Thymus (tissue), 11 donors: ENCODE results near the gene DCHS2. TPM values are rescaled to one million over a fixed set of nuclear protein-coding genes. Genes with fewer than 3 reads are reported as not detected.

ENCODE experiments used
- DNase-seq, 9 donors: peaks; one replicate each; pipeline ENCODE4 v3.0.0-alpha.2; 2013; ENCODE audit warnings: low spot score in 9 of 9, low read depth in 6 of 9, missing footprints in 1 of 9
- H3K27ac ChIP-seq, 2 donors: one replicate each; pipeline ENCODE4 v1.5.1; 2013; ENCODE audit warnings: control low read depth in 1 of 2, low read depth in 1 of 2, low read length in 1 of 2, mild to moderate bottlenecking in 1 of 2, moderate library complexity in 1 of 2
- H3K27me3 ChIP-seq, 2 donors: one replicate each; pipeline ENCODE4 v1.5.1; 2013; ENCODE audit warnings: low read length in 1 of 2; ENCODE audit not compliant: control insufficient read depth in 2 of 2, insufficient read depth in 1 of 2
- H3K36me3 ChIP-seq, 2 donors: one replicate each; pipeline ENCODE4 v1.5.1; 2013; ENCODE audit warnings: low read length in 1 of 2, mild to moderate bottlenecking in 1 of 2, moderate library complexity in 1 of 2; ENCODE audit not compliant: control insufficient read depth in 2 of 2, insufficient read depth in 2 of 2
- H3K4me1 ChIP-seq, 2 donors: one replicate each; pipeline ENCODE4 v1.5.1; 2013; ENCODE audit warnings: low read length in 2 of 2; ENCODE audit not compliant: control insufficient read depth in 2 of 2, insufficient read depth in 2 of 2
- H3K4me3 ChIP-seq, 2 donors: one replicate each; pipeline ENCODE4 v1.5.1; 2013; ENCODE audit warnings: low read length in 2 of 2, control low read depth in 1 of 2, mild to moderate bottlenecking in 1 of 2
- H3K9me3 ChIP-seq, 2 donors: one replicate each; pipeline ENCODE4 v1.5.1; 2013; ENCODE audit warnings: low read length in 1 of 2, mild to moderate bottlenecking in 1 of 2; ENCODE audit not compliant: control insufficient read depth in 2 of 2, insufficient read depth in 1 of 2
- WGBS: extraction: QIAGEN DNeasy Blood & Tissue Kit; methylation state at CpG from one replicate; pipeline ENCODE4 v1.1.7; 2013; 5-methylcytosine and 5-hydroxymethylcytosine counted together
- polyA plus RNA-seq: library from polyadenylated mRNA; stranded (reverse); fragments of 200-250 nt; gene quantifications from one replicate; pipeline ENCODE4 v1.2.3, GENCODE V29; 2013
- total RNA-seq: library from RNA; stranded (reverse); fragments of 120-200 nt; gene quantifications from one replicate; pipeline ENCODE4 v1.2.4, GENCODE V29; 2013
- donor health status: healthy.

DCHS2 gene
- total and polyA plus RNA-seq, 2 donors, result 0.07 to 0.19 TPM

GRCh38 chr4:154341448-154341847 is 150.2 kb downstream of the DCHS2 start:
- no peak overlapping the region for H3K4me3 ChIP-seq
- no peaks in the 10 kb centered on the region for H3K27me3 ChIP-seq
- 98% methylated on average over 3 of the region's 3 CpGs for WGBS
- H3K27ac ChIP-seq, result no peak overlapping the region
- DNase-seq, result no peak
- H3K9me3 ChIP-seq, result no peaks in the 10 kb centered on the region
- H3K4me1 ChIP-seq, result no peaks in the 10 kb centered on the region
- no peaks in the 10 kb centered on the region for H3K36me3 ChIP-seq

GRCh38 chr4:154335588-154335987 is 156.0 kb downstream of the DCHS2 start:
- WGBS, result 97% methylated on average over 2 of the region's 2 CpGs
- Histone ChIP-seq H3K36me3 (no peaks in the 10 kb centered on the region), H3K27me3 (peaks cover 0 to 20% of the 10 kb centered on the region in 2 donors), H3K4me3 (no peak overlapping the region), H3K4me1 (no peaks in the 10 kb centered on the region), H3K27ac (no peak overlapping the region), H3K9me3 (no peaks in the 10 kb centered on the region)
- no peak for DNase-seq

GRCh38 chr4:154332681-154333421 is 158.7 kb downstream of the DCHS2 start:
- Histone ChIP-seq H3K36me3 (no peaks in the 10 kb centered on the region), H3K4me1 (no peaks in the 10 kb centered on the region), H3K27ac (no peak overlapping the region), H3K9me3 (no peaks in the 10 kb centered on the region), H3K4me3 (peak overlapping the region; percentile 5 to 42), H3K27me3 (peaks cover 0 to 22% of the 10 kb centered on the region in 2 donors)
- WGBS, result 8% methylated on average over 48 of the region's 48 CpGs
- peak in 7 of 9 donors; percentile 9 to 49 (median 13) for DNase-seq

- Histone ChIP-seq H3K9me3 (no peaks in the 10 kb centered on the region), H3K27me3 (peaks cover 0 to 22% of the 10 kb centered on the region in 2 donors), H3K4me1 (no peaks in the 10 kb centered on the region), H3K4me3 (no peak overlapping the region), H3K27ac (no peak overlapping the region), H3K36me3 (no peaks in the 10 kb centered on the region)
- no peak for DNase-seq
- WGBS, result 92% methylated on average over 3 of the region's 3 CpGs
Measured at GRCh38 chr4:154329939-154330338, 161.7 kb downstream of the DCHS2 start.

- no peaks in the 10 kb centered on the region for H3K9me3 ChIP-seq
- peak in 1 of 9 donors; percentile 24 for DNase-seq
- H3K4me1 ChIP-seq, result no peaks in the 10 kb centered on the region
- no peak overlapping the region for H3K4me3 ChIP-seq
- no peaks in the 10 kb centered on the region for H3K36me3 ChIP-seq
- no peak overlapping the region for H3K27ac ChIP-seq
- H3K27me3 ChIP-seq, result peaks cover 0 to 22% of the 10 kb centered on the region in 2 donors
- WGBS, result 80% methylated on average over 11 of the region's 11 CpGs
Measured at GRCh38 chr4:154329268-154329868, 162.2 kb downstream of the DCHS2 start.

GRCh38 chr4:154328030-154328429 is 163.6 kb downstream of the DCHS2 start:
- DNase-seq, result no peak
- Histone ChIP-seq H3K36me3 (no peaks in the 10 kb centered on the region), H3K4me1 (no peaks in the 10 kb centered on the region), H3K9me3 (no peaks in the 10 kb centered on the region), H3K27me3 (peaks cover 0 to 13% of the 10 kb centered on the region in 2 donors), H3K4me3 (no peak overlapping the region), H3K27ac (no peak overlapping the region)
- WGBS, result 83% methylated on average over 1 of the region's 1 CpG

GRCh38 chr4:154320521-154320920 is 171.1 kb downstream of the DCHS2 start:
- WGBS, result 78% methylated on average over 6 of the region's 6 CpGs

GRCh38 chr4:154319736-154320135 is 171.9 kb downstream of the DCHS2 start:
- Histone ChIP-seq H3K27me3 (no peaks in the 10 kb centered on the region), H3K4me3 (no peak overlapping the region), H3K27ac (no peak overlapping the region), H3K36me3 (no peaks in the 10 kb centered on the region), H3K9me3 (no peaks in the 10 kb centered on the region), H3K4me1 (no peaks in the 10 kb centered on the region)
- no peak for DNase-seq
- 99% methylated on average over 1 of the region's 1 CpG for WGBS

More at GRCh38 chr4:154320521-154320920, 171.1 kb downstream of the DCHS2 start:
- no peaks in the 10 kb centered on the region for H3K4me1 ChIP-seq
- H3K27ac ChIP-seq, result no peak overlapping the region
- H3K4me3 ChIP-seq, result no peak overlapping the region
- H3K9me3 ChIP-seq, result no peaks in the 10 kb centered on the region
- H3K27me3 ChIP-seq, result no peaks in the 10 kb centered on the region
- H3K36me3 ChIP-seq, result no peaks in the 10 kb centered on the region
- no peak for DNase-seq

GRCh38 chr4:154317201-154317999 is 174.2 kb downstream of the DCHS2 start:
- H3K4me1 ChIP-seq, result no peaks in the 10 kb centered on the region
- WGBS, result 93% methylated on average over 2 of the region's 2 CpGs
- no peak overlapping the region for H3K27ac ChIP-seq
- H3K4me3 ChIP-seq, result no peak overlapping the region
- no peaks in the 10 kb centered on the region for H3K36me3 ChIP-seq
- no peaks in the 10 kb centered on the region for H3K9me3 ChIP-seq
- no peaks in the 10 kb centered on the region for H3K27me3 ChIP-seq
- DNase-seq, result no peak
